ENCODE measurements around the gene C15orf40. TPM values are rescaled to one million over a fixed set of nuclear protein-coding genes. Genes with fewer than 3 reads are reported as not detected.

The C15orf40 gene
- total and polyA plus RNA-seq, 8 donors, result 2.3 to 40.9 (median 15.2) TPM

GRCh38 chr15:82970078-82970686, 41.3 kb downstream of the C15orf40 start:
- Histone ChIP-seq H3K9me3 (no peaks in the 10 kb centered on the region), H3K27ac (peak overlapping the region in 3 of 5 donors; percentile 27 to 55 (median 47)), H3K4me1 (peaks cover 5 to 26% (median 15%) of the 10 kb centered on the region in 4 donors), H3K36me3 (no peaks in the 10 kb centered on the region), H3K27me3 (no peaks in the 10 kb centered on the region), H3K4me3 (no peak overlapping the region)
- intact Hi-C loops (cut with DNase I; ENCODE audit: low total_unique reads), result no loop called here
- no peak for DNase-seq
- 27 to 42% (median 32%) methylated on average over 3 of the region's 3 CpGs for WGBS, 5 donors
- TF ChIP-seq EP300 (IDR thresholded peaks at IDR 0.05) (no peak), CTCF (IDR thresholded peaks at IDR 0.05) (no peak), POLR2AphosphoS5 (IDR thresholded peaks at IDR 0.05) (no peak), POLR2A (IDR thresholded peaks at IDR 0.05) (no peak)

DNA sequence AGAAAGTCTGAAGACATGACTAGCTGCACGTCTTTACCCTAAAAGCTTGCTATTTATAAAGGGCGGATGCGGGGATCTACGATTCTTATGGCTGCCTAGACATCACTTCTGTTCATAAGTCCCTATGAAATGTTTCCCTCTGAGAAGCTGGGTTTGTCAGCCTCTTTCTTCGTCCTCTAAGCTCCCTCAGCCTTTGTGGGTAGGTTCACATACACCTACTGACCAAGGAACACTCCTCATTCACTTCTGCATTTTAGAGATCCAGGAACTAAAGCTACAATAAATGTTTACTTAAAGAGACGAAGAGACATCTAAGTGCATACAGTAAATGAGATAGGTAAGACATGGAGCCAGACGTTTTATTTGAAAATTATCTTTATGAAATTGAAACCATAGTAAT, 42.1 kb downstream of the C15orf40 start:
- DNase-seq, result no peak
- 71 to 74% (median 72%) methylated on average over 7 of the region's 7 CpGs for WGBS, 5 donors
- no peaks in the 10 kb centered on the region for H3K36me3 ChIP-seq
- intact Hi-C loops (cut with DNase I; ENCODE audit: low total_unique reads), result no loop called here
- no peaks in the 10 kb centered on the region for H3K27me3 ChIP-seq
- H3K27ac ChIP-seq, result no peak overlapping the region
- no peak for TF ChIP-seq POLR2AphosphoS5 (IDR thresholded peaks at IDR 0.05)
- H3K4me1 ChIP-seq, result peaks cover 5 to 26% (median 15%) of the 10 kb centered on the region in 4 donors
- H3K9me3 ChIP-seq, result no peaks in the 10 kb centered on the region
- H3K4me3 ChIP-seq, result no peak overlapping the region

GRCh38 chr15:82968066-82968465, 43.4 kb downstream of the C15orf40 start:
- no peak for TF ChIP-seq POLR2AphosphoS5 (IDR thresholded peaks at IDR 0.05)
- no peak for TF ChIP-seq CTCF (IDR thresholded peaks at IDR 0.05)
- TF ChIP-seq EP300 (IDR thresholded peaks at IDR 0.05), result no peak
- no peak for TF ChIP-seq POLR2A (IDR thresholded peaks at IDR 0.05)
- H3K27me3 ChIP-seq, result no peaks in the 10 kb centered on the region
- H3K27ac ChIP-seq, result no peak overlapping the region
- no peaks in the 10 kb centered on the region for H3K9me3 ChIP-seq
- no peaks in the 10 kb centered on the region for H3K36me3 ChIP-seq
- 78 to 96% (median 91%) methylated on average over 4 of the region's 4 CpGs for WGBS, 5 donors
- peaks cover 5 to 26% (median 15%) of the 10 kb centered on the region in 4 donors for H3K4me1 ChIP-seq
- no peak overlapping the region for H3K4me3 ChIP-seq
- intact Hi-C loops (cut with DNase I; ENCODE audit: low total_unique reads), result no loop called here
- DNase-seq, result no peak

- WGBS, 5 donors, result 59 to 87% (median 80%) methylated on average over 4 of the region's 4 CpGs
- no peaks in the 10 kb centered on the region for H3K27me3 ChIP-seq
- DNase-seq, result no peak
- H3K9me3 ChIP-seq, result no peaks in the 10 kb centered on the region
- H3K4me3 ChIP-seq, result no peak overlapping the region
- intact Hi-C loops (cut with DNase I; ENCODE audit: low total_unique reads), result no loop called here
- H3K27ac ChIP-seq, result no peak overlapping the region
- TF ChIP-seq POLR2A (IDR thresholded peaks at IDR 0.05) (no peak), CTCF (IDR thresholded peaks at IDR 0.05) (no peak), POLR2AphosphoS5 (IDR thresholded peaks at IDR 0.05) (no peak), EP300 (IDR thresholded peaks at IDR 0.05) (no peak)
- H3K36me3 ChIP-seq, result no peaks in the 10 kb centered on the region
- H3K4me1 ChIP-seq, result peaks cover 5 to 24% (median 12%) of the 10 kb centered on the region in 4 donors
Observed at GRCh38 chr15:82966671-82967071, 44.8 kb downstream of the C15orf40 start.

DNA sequence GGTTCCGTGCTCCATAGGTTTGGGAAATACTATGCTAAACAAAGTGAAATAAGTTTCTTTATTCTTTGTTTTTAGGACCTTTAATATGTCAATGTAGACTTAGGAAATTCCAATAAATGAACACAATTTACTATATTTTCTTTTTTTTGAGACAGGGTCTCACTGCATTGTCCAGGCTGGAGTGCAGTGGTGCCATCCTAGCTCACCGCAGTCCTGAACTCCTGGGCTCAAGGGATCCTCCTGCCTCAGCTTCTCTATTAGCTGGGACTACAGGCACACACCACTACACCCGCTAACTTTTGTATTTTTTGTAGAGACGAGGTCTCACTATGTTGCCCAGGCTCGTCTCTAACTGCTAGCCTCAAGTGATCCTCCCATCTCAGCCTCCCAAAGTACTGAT, 46.5 kb downstream of the C15orf40 start:
- Histone ChIP-seq H3K36me3 (no peaks in the 10 kb centered on the region), H3K9me3 (no peaks in the 10 kb centered on the region), H3K4me1 (peaks cover 1 to 9% (median 6%) of the 10 kb centered on the region in 4 donors), H3K27ac (no peak overlapping the region), H3K27me3 (no peaks in the 10 kb centered on the region), H3K4me3 (no peak overlapping the region)
- no peak for TF ChIP-seq EP300 (IDR thresholded peaks at IDR 0.05)
- no peak for DNase-seq
- intact Hi-C loops (cut with DNase I; ENCODE audit: low total_unique reads), result no loop called here
- WGBS, 5 donors, result 96 to 99% (median 97%) methylated on average over 5 of the region's 5 CpGs
